ENCODE measurements around the gene FUT8. TPM values are rescaled to one million over a fixed set of nuclear protein-coding genes. Genes with fewer than 3 reads are reported as not detected.

Gene FUT8
- total RNA-seq, 1 experiment from 2014 or later = 42.3 TPM

DNA sequence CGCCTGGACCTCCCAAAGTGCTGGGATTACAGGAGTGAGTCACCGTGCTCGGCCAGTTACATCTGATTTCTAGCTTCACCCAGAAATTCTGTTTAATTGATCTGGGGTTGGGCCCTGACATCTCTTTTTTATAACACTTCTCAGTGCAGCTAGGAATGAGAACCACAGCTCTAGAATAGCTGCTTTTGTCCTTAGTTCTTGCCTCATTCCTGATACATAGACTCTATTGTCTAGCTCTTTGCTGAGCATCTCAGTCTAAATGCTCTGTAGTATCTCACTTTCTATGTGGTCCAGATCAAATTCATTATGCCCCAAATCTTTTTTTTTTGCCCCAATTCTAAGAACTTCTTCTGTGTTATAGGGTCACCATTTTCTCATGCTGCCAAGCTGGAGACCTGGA is 29.9 kb upstream of the FUT8 start:
- H3K27ac ChIP-seq (ENCODE audit: low read depth, low read length) = no peak overlapping the region
- ATAC-seq = no peak

More for the DNA sequence above, 29.9 kb upstream of the FUT8 start:
- no peaks in the 10 kb centered on the region for H3K9me2 ChIP-seq (ENCODE audit: insufficient read depth)
- no peak overlapping the region for H3K9ac ChIP-seq (ENCODE audit: low read length)
- ChIA-PET POLR2A (no interaction called here), RAD21 (ENCODE audit: low non-redundant PET in 1 of 2, low total read pairs in 2 of 2, uncharacterized antibody in 2 of 2, unreplicated experiment in 2 of 2) (no interaction called here), CTCF (no interaction called here)
- BruUV-seq (replicated peaks) = no TSS peak
- H4K20me1 ChIP-seq (ENCODE audit: insufficient read depth) = no peaks in the 10 kb centered on the region
- H3K36me3 ChIP-seq (ENCODE audit: control insufficient read depth in 1 of 2, insufficient read depth in 2 of 2, low read length in 2 of 2) = no peaks in the 10 kb centered on the region
- TF ChIP-seq RAD21 (IDR thresholded peaks at IDR 0.05; ENCODE audit: low read depth) (no peak), FOSL1 (IDR thresholded peaks at IDR 0.05; ENCODE audit: low read depth) (no peak), EZH2phosphoT487 (IDR thresholded peaks at IDR 0.05; ENCODE audit: borderline replicate concordance) (no peak), ZFX (IDR thresholded peaks at IDR 0.05) (no peak), CBX3 (IDR thresholded peaks at IDR 0.05; ENCODE audit: low read depth) (no peak), ATF3 (IDR thresholded peaks at IDR 0.05) (no peak), ZNF274 (IDR thresholded peaks at IDR 0.05; ENCODE audit: low read depth, low read length) (no peak), SRF (IDR thresholded peaks at IDR 0.05; ENCODE audit: low read depth) (no peak), MAX (IDR thresholded peaks at IDR 0.05) (no peak), JUND (IDR thresholded peaks at IDR 0.05) (no peak), POLR2AphosphoS5 (IDR thresholded peaks at IDR 0.05; ENCODE audit: low read depth, low read length) (no peak), TCF7L2 (IDR thresholded peaks at IDR 0.05; ENCODE audit: borderline replicate concordance, extremely low read depth, insufficient read depth, insufficient read length) (no peak), SP1 (IDR thresholded peaks at IDR 0.05; ENCODE audit: low read depth) (no peak), EZH2 (IDR thresholded peaks at IDR 0.05) (no peak), YY1 (IDR thresholded peaks at IDR 0.05; ENCODE audit: extremely low read depth, insufficient replicate concordance, low read depth, low read length) (no peak), EGR1 (IDR thresholded peaks at IDR 0.05; ENCODE audit: low read depth) (no peak), POLR2A (IDR thresholded peaks at IDR 0.05; ENCODE audit: borderline replicate concordance, extremely low read depth, insufficient read depth, insufficient read length) (no peak), REST (IDR thresholded peaks at IDR 0.05; ENCODE audit: low read depth) (no peak)
- H3K4me2 ChIP-seq (ENCODE audit: low read length) = no peak overlapping the region
- no peaks in the 10 kb centered on the region for H3K79me2 ChIP-seq (ENCODE audit: insufficient read depth, low read length)
- no peaks in the 10 kb centered on the region for H3K27me3 ChIP-seq (ENCODE audit: insufficient read depth, low read length)
- intact Hi-C loops (cut with micrococcal nuclease) = no loop called here
- no peak overlapping the region for H2AFZ ChIP-seq (ENCODE audit: low read depth, low read length, poor library complexity, severe bottlenecking)
- no peak overlapping the region for H3K4me3 ChIP-seq (replicated peaks in 1 of 2; ENCODE audit: low read depth in 1 of 2, low read length in 2 of 2)
- DNase-seq (ENCODE audit: low read depth, low spot score) = no peak
- no peaks in the 10 kb centered on the region for H3K4me1 ChIP-seq (ENCODE audit: control insufficient read depth in 1 of 2, insufficient read depth in 2 of 2, low read length in 2 of 2)
- H3K9me3 ChIP-seq (ENCODE audit: control insufficient read depth in 1 of 2, insufficient read depth in 1 of 2, low read depth in 1 of 2, low read length in 2 of 2) = no peaks in the 10 kb centered on the region

Measured in HCT116 (cell line).